Fibroblast of gingiva (primary cell): ENCODE measurements around the gene CHURC1.
"Not testable (repeated sequence)": the region's sequence is repeated elsewhere in the genome, so short reads cannot be mapped to it uniquely, and the experiment has no call there.

Experiments used
- DNase-seq: peaks from one replicate; pipeline ENCODE4 v3.0.0-alpha.2; 2011; ENCODE audit warnings: low read depth

CHURC1 gene

DNA sequence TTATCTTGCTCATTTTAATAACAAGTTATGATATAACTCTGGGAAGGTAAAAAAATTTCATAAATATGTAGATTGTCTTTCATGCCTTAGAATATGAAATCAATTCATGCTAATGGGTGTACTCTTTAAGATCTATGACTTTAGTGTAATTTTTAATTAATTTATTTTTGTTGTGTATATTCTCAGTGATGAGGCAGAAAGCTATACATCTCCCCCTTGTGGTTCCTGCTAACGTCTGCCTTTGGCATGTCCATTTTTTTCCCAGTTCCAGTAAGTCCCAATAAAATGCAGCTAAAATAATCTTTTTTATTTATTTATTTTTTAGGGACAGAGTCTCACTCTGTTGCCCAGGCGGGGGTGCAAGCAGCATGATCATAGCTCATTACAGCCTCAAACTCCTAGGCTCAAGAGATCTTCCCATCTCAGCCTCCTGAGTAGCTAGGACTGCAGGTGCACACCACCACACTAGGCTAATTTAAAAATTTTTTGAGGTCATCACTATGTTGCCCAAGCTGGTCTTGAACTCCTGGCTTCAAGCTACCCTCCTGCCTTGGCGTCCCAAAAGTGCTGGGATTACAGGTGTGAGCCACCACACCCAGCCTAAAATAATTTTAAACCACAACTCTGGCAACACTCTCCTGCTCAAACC is 3.3 kb upstream of the CHURC1 start:
- peak; percentile 19 for DNase-seq

DNA sequence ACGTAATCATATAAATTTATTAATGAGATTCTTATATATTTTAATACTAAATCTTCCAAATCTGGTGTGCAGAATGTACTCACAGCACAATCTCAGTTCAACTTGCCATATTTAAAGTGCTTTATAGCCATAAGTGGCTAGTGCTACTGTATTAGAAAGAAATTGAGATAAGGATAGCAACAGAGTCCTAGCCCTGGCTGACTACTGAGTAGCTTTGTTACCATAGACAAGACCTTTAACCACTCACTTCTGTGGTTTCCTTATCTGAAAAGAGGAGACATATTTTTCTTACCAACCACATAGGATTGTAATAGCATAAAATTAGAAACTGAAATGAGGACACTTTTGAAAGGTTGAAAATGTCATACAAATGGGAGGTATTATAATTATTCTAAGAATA is 2.0 kb upstream of the CHURC1 start:
- DNase-seq, result no peak

DNA sequence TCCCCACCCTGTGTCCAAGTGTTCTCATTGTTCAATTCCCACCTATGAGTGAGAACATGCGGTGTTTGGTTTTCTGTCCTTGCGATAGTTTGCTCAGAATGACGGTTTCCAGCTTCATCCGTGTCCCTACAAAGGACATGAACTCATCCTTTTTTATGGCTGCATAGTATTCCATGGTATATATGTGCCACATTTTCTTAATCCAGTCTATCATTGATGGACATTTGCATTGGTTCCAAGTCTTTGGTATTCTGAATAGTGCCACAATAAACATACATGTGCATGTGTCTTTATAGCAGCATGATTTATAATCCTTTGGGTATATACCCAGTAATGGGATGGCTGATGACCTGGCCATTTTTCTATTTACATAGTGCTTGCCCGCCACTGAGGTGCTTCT is 778 bp upstream of the CHURC1 start:
- DNase-seq, result not testable (repeated sequence)

DNA sequence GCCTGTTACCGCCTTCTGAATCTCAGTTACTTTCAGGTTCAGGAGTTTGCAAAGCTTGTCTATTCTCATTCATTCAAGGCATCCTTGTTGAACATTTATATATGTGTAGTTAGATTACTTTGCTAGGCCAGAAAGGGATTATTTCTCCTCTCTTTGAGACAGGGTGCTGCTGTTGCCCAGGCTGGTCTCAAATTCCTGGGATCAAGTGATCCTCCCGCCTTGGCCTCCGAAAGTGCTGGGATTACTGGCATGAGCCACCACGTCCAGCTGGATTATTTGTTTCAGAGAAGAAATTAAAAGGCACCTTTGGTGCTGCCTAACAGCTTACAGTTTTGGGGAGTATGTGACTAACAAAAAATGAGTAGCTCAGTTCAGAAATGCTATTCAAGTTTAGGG is 772 bp downstream of the CHURC1 start:
- no peak for DNase-seq

DNA sequence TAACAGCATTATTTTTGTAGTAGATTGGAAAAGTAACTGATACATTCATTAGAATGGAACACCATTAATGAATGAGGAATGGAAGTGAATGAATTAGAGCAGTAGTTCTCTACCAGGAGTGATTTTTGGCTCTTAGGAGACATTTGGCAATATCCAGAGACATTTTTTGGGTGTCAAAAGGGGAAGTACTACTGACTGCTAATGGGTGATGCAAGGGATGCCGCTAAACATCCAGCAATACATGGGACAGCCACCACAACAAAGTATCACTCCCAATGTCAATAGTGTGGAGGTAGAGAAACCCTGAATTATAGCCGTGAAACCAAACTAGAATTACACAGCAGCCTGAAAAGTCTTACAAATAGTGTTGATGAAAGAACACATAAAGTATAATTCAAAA is 1.5 kb downstream of the CHURC1 start:
- no peak for DNase-seq

DNA sequence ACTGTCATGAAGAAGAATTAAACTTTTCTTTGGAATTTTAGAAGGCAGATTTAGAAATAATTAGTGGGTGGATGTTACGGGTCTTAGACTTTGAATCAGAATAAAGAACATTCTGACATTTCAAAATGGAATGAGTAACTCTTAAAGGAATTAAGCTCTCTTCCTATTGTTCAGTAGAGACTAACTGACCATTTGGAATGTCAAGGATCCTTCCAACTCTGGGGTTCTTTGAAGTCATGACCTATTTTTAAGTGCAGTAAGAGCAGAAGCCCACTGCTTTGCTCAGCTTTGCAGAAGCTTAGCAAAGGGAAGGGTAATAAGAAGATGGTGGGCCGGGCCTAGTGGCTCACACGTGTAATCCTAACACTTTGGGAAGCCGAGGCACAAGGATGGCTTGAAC is 4.0 kb downstream of the CHURC1 start:
- no peak for DNase-seq

DNA sequence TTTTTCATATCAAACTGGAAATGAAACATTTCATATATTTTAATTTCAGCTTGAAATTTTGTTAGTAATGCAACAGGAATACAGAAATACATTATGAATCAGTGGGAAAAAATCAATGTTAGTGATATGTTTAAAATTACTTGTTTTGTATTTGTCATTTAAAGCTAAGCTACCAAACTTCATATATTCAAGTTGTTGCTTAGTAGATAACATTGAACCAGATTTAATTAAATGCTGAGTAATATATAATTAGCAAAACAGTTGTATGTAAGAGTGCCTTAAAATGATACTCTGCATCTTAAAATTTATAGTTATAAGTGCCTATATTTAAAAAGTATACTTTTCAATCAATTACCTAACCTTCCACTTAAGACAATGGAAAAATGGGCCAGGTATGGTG is 5.0 kb downstream of the CHURC1 start:
- DNase-seq, result no peak

DNA sequence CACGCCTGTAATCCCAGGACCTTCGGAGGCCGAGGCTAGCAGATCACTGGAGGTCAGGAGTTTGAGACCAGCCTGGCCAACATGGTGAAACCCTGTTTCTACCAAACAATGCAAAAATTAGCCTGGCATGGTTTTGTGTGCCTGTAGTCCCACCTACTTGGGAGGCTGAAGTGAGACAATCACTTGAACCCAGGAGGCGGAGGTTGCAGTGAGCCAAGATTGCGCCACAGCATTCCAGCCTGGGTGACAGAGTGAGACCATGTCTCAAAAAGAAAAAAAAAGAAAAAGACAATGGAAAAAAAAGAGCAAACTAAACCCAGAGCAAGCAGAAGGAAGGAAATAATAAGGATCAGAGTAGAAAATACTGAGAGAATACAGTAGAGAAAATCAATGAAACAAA is 5.4 kb downstream of the CHURC1 start:
- DNase-seq, result no peak

DNA sequence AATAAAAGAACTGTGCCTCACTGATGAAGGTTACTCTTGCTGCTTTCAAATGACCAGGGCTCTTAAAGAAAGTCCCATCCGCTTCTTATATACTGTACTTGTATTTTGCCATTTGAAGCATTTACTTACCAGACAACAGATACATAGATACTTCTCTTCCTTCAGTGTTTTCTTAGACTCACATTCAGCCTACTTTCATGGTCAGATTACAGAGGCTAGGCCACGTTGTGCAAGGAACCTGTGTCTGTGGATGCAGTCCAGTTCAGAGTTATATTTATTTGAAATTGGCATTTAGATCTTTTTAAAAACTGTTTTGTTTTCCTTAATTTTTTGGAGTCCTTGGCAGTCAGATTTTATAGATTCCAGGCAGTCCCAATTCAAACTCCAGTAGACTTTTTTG is 6.2 kb downstream of the CHURC1 start:
- peak; percentile 37 for DNase-seq

DNA sequence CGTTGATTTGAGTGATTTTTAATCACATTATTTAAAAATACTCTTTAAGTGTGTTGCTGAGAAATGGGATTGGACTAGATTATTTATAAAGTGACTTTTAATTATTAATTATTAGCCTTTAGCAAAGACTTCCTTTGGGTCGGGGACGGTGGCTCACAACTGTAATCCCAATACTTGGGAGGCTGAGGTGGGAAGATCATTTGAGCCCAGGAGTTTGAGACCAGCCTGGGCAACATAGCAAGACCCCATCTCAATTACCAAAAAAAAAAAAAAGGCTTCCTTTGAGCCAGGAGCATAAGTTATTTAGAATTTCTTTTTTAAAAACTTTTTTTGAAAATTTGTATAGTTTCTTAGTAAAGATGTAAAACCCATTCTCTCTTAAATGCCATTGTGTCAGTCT is 8.8 kb downstream of the CHURC1 start:
- DNase-seq, result no peak

DNA sequence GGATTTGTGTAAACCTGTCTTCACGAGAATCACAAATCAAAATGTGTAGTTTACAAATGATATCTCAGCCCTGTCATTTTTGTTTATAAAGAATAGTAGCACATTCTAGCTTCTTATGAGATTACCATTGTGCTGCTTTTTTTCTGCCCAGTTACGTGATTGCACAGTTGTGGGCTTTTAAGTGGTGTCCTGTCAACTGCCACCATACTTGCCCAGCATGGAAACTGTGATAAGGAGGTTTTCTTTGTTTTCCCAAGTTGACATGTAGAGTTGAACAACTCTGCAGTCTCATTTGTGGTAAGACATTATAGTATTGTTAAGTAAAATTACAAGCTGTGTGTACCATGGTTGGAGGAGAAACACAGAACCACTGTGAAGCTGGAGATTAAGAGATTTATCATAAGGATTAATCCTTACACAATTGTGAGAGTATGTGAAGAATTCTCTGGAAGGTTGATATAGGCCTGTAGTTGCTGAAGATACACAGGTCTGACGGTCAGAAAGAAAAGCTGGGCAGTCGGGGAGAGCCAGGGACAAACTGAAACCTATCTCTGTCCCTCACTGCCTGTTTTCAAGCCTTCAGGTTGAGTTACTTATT is 12.2 kb downstream of the CHURC1 start:
- no peak for DNase-seq

DNA sequence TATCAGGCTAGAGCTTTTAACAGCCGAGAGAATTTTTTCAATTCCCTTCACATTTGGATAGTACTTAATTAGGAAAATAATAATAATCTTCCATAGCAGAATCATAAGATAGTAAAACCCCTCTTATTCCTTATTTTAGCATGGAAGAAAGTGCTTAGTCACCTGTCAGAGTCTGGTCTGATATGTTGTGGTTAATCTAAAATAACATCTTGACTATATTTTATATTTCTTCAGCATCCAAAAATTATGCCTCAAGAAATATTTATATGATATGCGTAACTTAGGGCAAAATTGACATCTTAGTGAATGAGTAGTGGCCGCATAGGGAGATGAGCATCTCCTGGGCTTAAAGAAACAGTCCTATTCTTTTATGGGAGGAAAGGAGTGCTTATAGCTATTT is 12.8 kb downstream of the CHURC1 start:
- DNase-seq, result no peak

DNA sequence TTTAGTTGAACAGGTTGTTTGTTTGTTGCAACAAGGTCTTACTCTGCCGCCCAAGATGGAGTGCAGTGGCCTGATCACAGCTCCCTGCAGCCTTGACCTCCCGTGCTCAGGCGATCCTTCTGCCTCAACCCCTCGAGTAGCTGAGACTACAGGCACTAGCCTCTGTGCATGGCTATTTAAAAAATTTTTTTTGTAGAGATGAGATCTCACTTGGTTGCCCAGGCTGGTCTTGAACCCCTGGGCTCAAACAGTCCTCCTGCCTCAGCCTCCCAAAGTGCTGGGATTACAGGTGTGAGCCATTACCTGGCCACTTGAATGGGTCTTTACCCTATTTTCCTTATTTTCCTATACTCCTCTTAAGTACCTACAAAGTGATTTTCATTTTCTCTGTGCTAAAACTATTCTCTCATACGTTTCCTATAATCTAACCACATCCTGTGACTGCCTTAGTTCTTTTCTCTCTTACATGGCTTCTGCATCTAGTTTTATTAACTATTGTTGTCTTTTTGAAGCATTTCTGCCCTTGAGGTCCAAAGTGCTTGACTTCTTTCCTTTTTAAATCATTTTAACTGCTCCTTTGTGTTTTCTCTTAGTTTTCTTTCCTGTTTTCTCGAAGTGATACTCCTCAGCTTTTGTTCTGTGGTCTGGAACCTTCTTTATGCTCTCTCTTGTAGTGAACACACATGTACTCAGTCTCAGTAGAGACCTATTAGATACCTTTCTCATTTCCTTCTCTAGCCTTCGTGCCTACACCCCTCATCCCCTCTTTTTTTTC is 14.2 kb downstream of the CHURC1 start:
- DNase-seq, result no peak

DNA sequence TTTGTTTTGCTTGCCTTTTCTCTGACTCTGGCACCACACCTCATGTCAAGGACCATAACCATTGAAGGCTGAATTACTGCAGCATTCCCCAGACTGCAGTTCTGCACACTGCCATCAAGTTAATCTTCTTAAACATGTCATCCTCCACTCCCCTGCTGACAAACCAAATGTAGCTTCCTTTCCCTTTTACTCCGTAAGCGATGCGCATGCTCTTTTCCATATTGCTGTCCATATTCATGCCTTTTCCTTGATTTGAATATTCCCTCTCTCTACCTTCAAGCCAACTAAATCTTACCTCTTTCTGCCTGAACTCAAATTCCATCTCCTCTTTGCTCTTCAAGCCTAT is 14.7 kb downstream of the CHURC1 start:
- no peak for DNase-seq

DNA sequence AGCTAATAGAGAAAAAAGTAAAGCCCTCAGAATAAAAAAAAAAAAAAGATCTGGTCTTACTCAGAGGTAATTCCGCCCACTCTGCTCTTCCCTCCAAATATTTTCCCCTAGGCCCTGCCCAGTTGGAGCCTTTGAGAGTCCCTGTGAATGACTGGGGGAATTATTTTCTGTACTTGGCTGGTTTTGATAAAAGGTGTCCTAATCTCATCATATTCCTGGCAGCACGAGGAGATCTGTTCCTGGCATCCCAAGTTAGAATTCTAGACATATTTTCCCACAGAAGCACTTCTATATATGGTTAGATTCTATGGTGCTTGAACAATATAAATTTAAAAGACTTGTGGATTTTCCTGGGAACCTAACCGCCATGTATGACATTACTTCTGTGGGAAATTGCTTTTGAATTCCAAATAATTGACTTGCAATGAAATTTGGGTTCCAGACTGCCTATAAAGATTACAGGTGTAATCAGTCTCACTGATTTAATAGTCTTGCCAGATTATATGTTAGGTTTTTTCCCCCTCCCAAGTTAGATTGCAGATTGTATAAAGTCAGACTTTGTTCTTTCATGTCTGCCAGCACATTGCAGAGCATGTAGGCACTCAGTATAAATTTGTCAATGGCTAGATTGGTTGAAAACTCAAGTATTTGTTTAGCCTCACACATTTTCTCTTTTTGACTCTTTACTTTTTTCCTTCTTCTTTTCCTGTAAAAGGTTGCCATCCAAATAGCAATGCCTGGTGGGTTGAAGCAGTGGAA is 16.0 kb downstream of the CHURC1 start:
- no peak for DNase-seq

DNA sequence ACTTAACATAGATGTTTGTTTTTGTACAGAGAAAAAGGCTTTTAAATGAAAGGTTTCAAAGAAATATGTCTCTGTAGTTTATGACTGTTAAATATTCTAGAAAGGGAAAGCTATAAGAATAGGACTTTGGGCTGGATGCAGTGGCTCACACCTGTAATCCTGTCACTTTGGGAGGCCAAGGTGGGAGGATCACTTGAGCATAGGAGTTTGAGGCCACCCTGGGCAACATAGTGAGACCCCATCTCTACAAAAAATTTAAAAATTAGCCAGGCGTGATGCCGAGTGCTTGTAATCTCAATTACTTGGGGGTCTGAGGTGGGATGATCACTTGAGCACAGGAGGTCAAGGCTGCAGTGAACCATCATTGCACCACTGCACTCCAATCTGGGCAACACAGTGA is 16.9 kb downstream of the CHURC1 start:
- no peak for DNase-seq

DNA sequence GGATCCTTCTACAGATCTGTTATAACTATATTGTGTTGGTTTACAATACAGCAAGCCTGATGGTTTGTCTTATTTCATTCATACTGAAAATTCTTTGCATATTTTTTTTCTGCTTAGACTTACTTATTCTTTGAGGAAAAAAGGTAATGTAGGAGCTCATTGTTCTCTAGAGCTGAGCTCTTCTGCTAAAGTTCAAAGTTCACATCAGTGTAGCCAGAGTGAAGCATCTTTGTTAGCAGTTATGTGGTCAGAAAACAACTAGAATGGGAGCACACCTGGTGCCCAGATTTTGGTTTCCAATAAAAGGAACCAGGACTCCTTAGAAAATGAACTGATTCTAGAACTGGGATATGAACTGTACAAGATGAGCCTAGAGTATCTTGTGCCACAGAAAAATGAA is 18.0 kb downstream of the CHURC1 start:
- DNase-seq, result no peak

DNA sequence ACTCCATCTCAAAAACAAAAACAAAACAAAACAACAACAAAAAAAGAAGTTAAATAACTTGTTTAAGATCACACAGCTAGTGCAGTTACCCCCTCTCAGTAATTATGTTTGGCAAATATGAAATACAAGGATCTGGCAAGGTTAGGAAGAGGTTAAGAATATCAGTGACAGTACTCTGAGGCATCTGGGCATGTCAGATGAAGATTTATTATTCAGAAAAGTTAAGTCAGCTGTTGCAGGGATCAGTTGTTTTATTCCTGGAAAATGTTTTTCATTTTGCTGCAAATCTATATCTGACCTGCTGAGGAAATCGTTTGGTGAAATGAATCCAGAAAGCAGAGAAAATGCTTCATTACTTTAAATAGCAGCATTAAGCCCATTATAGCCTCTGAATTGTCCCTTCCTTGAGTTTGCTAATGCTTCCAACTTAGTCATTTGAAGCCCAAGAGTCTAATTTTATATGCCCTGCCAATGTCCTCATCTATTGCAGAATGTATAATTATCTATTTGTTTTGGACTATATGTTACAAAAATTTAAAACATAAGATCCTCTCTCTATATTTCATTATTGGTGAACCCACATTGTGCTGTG is 20.2 kb downstream of the CHURC1 start:
- no peak for DNase-seq

DNA sequence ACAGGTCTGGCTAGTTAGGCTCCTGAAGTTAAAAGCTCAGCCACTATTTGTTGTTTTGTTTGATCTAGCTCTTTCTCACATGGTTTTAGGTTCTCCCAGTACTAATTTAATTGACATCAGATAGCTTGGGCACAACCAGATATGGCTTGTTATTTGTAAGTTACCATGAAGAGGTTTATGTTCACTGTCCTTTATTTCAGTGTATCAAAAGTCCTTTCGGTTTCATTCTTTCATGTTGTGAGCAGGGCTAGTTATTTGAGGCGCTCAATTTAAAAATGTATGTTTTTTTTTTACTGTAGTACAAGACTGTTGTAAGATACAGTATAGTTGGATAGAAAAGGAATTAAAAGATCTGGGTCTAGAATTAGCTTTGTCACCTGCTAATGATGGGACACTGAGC is 21.3 kb downstream of the CHURC1 start:
- no peak for DNase-seq

DNA sequence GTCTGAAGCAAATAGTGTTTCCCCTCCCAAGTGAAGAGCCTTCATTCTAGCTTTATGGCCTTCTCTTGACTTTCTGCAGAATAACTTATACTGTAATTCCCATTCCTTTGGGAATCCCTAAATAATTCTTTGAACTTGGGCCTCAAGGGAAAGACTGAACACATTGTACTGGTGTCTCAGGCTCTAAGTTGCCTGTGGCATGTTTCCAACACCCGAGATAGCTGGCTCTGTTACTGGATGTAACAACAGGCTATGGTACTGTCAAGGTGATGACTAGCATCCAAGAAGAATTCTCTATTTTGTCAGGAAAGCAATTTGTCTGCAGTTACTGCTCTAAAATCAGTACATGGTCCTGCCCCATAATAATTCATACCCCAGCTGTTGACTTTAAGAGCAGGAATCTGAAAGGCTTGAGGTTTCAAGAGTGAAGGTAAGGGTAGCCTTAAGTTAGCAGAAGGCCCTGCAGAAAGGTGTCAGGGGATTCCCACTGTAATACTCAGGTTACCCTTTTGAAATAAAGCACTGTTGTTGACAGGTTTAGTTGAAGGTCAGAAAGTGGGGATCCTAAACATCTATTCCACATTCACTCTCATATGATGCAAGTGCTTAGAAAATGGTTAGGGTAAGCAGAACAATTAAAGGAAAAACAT is 23.0 kb downstream of the CHURC1 start:
- DNase-seq, result no peak

DNA sequence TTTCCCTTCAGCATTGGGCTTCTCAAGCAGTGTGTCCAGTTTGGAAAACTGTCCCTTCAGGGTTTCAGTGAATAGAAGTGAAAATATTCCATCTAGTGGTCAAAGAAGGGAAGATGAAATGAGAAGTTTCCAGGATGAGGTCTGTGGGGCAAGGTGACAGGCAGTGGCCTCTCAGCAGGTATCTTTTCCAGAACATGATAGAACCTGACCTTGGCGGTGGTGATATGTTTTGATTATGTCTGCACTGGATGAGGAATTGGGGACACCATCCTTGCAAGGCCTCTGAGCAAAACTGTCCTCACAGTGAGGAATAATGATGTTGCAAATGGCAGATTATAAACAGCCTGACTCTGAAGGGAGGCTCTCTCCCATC is 23.6 kb downstream of the CHURC1 start:
- DNase-seq, result no peak
